Activated CD4-positive, alpha-beta T cell treated with anti-CD3 and anti-CD28 coated beads, Interleukin-2, amount 10 ng/mL, durations not matched to agents 24 days and 14 days (primary cell): Measurements from ENCODE around the gene TMEM132C. TPM values are rescaled to one million over a fixed set of nuclear protein-coding genes. Genes with fewer than 3 reads are reported as not detected.

Experiments used
- DNase-seq: peaks from one replicate; pipeline ENCODE4 v3.0.0; 2022
- H3K27ac Mint-ChIP-seq: one replicate; pipeline ENCODE4 v1.8.0; 2022; ENCODE audit warnings: mild to moderate bottlenecking, mixed read lengths
- H3K27me3 Mint-ChIP-seq: one replicate; pipeline ENCODE4 v1.8.0; 2022; ENCODE audit warnings: mixed read lengths
- H3K36me3 Mint-ChIP-seq: one replicate; pipeline ENCODE4 v1.8.0; 2022; ENCODE audit warnings: low read depth, mild to moderate bottlenecking, mixed read lengths
- H3K4me1 Mint-ChIP-seq: one replicate; pipeline ENCODE4 v1.8.0; 2021; ENCODE audit warnings: mixed read lengths
- H3K4me3 Mint-ChIP-seq: one replicate; pipeline ENCODE4 v1.8.0; 2022; ENCODE audit warnings: mild to moderate bottlenecking, moderate library complexity, mixed read lengths
- H3K9me3 Mint-ChIP-seq: one replicate; pipeline ENCODE4 v1.8.0; 2021; ENCODE audit warnings: mixed read lengths
- intact Hi-C: fragments of 100-400 bp; cut with micrococcal nuclease; formaldehyde crosslinking; loops from one replicate; pipeline ENCODE4 v1.15.1; 2023
- total RNA-seq: library from RNA; stranded (reverse); gene quantifications from 2 replicates; pipeline ENCODE4 v1.2.3, GENCODE V29; 2022

TMEM132C gene
- total RNA-seq, 1 donor from 2014 or later, result not detected

DNA sequence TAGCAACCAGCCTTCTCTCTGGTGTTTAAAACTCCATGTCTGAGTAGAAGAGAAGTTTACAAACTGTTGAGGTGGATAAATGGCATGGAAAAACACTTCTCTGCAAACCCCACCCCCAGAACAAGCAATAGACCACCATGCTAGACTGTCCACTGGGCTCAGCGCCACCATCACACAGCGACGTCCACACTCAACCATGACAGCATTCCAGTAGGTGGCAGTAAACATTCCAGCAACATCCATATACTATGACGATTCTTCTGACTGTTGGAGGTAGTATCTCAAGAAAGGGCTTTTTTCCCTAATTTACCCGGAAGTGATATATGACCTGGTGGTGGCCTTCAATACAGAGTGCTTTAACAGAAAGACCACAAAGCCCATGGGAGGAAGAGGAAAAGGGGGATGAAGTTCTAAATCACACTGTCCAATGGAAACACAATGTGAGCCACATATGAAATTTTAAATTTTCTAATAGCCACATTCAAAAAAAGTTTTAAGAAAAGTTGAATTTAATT is 404.6 kb downstream of the TMEM132C start:
- H3K36me3 Mint-ChIP-seq, result no peaks in the 10 kb centered on the region
- no peaks in the 10 kb centered on the region for H3K4me1 Mint-ChIP-seq
- DNase-seq, result no peak
- intact Hi-C loops, result no loop called here
- no peak overlapping the region for H3K27ac Mint-ChIP-seq
- no peak overlapping the region for H3K4me3 Mint-ChIP-seq
- H3K9me3 Mint-ChIP-seq, result peaks cover 4% of the 10 kb centered on the region
- H3K27me3 Mint-ChIP-seq, result no peaks in the 10 kb centered on the region

DNA sequence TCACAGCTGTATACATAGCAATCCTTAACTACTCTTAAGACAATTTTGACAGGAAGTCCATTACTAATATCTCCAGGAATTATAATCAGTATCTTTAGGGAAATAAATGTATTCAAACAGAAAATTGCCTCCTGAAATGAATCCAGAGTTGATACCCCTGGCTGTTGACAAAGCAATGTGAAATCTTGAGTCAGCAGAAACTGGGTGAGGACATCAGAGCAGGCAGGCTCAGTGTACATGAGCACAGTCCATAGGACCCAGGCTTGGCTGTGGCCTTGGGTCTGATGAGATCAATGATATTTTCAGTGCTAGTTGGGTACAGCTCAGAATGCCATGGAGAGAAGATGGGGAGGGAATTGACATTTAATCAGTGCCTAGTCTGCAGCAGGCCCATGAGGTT is 405.5 kb downstream of the TMEM132C start:
- no peak overlapping the region for H3K4me3 Mint-ChIP-seq
- no peaks in the 10 kb centered on the region for H3K4me1 Mint-ChIP-seq
- H3K27me3 Mint-ChIP-seq, result no peaks in the 10 kb centered on the region
- no peak overlapping the region for H3K27ac Mint-ChIP-seq
- intact Hi-C loops, result no loop called here
- DNase-seq, result no peak
- no peaks in the 10 kb centered on the region for H3K36me3 Mint-ChIP-seq
- peaks cover 4% of the 10 kb centered on the region for H3K9me3 Mint-ChIP-seq

DNA sequence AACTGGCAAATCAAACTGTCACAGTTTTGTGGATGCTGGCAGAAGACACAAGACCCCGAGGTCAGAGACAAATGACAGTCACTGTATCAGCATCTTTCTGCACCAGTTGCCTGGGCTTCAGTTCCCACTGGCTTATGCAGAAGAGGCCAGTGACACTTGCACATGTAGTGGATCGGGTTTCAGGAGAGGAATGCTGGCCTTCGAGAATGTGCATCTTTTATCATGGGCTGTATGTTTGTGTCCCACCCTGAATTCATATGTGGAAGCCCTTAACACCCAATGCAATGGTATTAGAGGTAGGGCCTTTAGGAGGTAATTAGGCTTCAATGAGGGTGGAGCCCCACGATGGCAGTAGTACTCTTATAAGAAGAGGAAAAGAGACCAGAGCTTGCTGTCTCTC is 405.9 kb downstream of the TMEM132C start:
- no peak overlapping the region for H3K4me3 Mint-ChIP-seq
- DNase-seq, result no peak
- no peaks in the 10 kb centered on the region for H3K4me1 Mint-ChIP-seq
- no peaks in the 10 kb centered on the region for H3K27me3 Mint-ChIP-seq
- no peaks in the 10 kb centered on the region for H3K36me3 Mint-ChIP-seq
- no peak overlapping the region for H3K27ac Mint-ChIP-seq
- intact Hi-C loops, result no loop called here
- H3K9me3 Mint-ChIP-seq, result peaks cover 4% of the 10 kb centered on the region

GRCh38 chr12:128675576-128675975 is 408.6 kb downstream of the TMEM132C start:
- DNase-seq, result no peak
- no peak overlapping the region for H3K27ac Mint-ChIP-seq
- H3K4me3 Mint-ChIP-seq, result no peak overlapping the region
- H3K27me3 Mint-ChIP-seq, result no peaks in the 10 kb centered on the region
- no peaks in the 10 kb centered on the region for H3K36me3 Mint-ChIP-seq
- no peaks in the 10 kb centered on the region for H3K4me1 Mint-ChIP-seq
- H3K9me3 Mint-ChIP-seq, result peaks cover 7% of the 10 kb centered on the region
- intact Hi-C loops, result no loop called here

DNA sequence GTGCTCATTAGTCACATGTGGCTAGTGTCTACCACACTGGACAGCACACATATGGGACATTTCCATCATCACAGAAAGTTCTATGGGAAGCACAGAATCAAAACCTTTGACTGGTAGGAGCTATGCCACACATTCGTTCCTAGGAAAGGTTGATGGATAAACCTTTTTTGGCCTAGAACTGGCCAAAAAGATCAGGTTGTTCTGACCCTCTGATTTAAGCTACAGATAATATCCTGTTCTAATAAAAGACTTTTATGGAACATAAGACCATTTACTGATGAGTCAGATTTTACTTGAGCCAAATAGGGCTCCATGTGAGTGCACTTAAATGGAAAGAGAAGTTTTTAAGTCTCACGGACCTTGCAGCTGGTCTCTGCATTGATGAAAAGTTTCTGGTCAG is 413.6 kb downstream of the TMEM132C start:
- H3K36me3 Mint-ChIP-seq, result no peaks in the 10 kb centered on the region
- intact Hi-C loops, result no loop called here
- H3K27ac Mint-ChIP-seq, result no peak overlapping the region
- peaks cover 3% of the 10 kb centered on the region for H3K9me3 Mint-ChIP-seq
- no peaks in the 10 kb centered on the region for H3K27me3 Mint-ChIP-seq
- no peak for DNase-seq
- H3K4me1 Mint-ChIP-seq, result no peaks in the 10 kb centered on the region
- no peak overlapping the region for H3K4me3 Mint-ChIP-seq

GRCh38 chr12:128682548-128683275 is 415.7 kb downstream of the TMEM132C start:
- Mint-ChIP-seq H3K27me3 (no peaks in the 10 kb centered on the region), H3K4me3 (no peak overlapping the region)
- intact Hi-C loops, result no loop called here

DNA sequence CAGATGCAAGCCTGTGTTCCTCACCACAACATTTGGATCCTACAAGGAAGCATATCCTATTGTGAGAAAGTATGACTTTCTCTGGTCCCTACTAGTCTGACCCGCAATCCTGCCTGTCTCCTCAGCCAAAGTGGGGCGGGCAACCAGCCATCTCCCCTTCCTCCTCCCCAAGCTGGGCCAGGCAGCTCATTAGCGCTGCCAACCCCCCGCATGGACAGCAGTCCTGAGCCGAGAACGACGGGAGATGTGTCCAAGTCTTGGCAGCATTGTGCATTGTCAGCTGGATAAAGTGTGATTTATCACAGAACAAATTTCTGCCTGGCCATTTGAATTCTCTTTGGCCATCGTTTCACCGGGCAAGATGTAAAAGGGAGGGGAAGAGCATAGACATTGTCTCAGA is 417.4 kb downstream of the TMEM132C start:
- Mint-ChIP-seq H3K4me3 (no peak overlapping the region), H3K36me3 (no peaks in the 10 kb centered on the region), H3K27ac (no peak overlapping the region), H3K9me3 (peaks cover 3% of the 10 kb centered on the region), H3K27me3 (no peaks in the 10 kb centered on the region), H3K4me1 (no peaks in the 10 kb centered on the region)
- DNase-seq, result no peak
- intact Hi-C loops, result no loop called here

More at GRCh38 chr12:128682548-128683275, 415.7 kb downstream of the TMEM132C start:
- no peak for DNase-seq
- no peaks in the 10 kb centered on the region for H3K4me1 Mint-ChIP-seq
- no peak overlapping the region for H3K27ac Mint-ChIP-seq
- H3K9me3 Mint-ChIP-seq, result peaks cover 3% of the 10 kb centered on the region
- no peaks in the 10 kb centered on the region for H3K36me3 Mint-ChIP-seq

- Mint-ChIP-seq H3K9me3 (no peaks in the 10 kb centered on the region), H3K4me1 (no peaks in the 10 kb centered on the region), H3K36me3 (no peaks in the 10 kb centered on the region), H3K4me3 (no peak overlapping the region), H3K27ac (no peak overlapping the region), H3K27me3 (no peaks in the 10 kb centered on the region)
- no peak for DNase-seq
- intact Hi-C loops, result no loop called here
Observed at GRCh38 chr12:128685903-128686475, 419.0 kb downstream of the TMEM132C start.

DNA sequence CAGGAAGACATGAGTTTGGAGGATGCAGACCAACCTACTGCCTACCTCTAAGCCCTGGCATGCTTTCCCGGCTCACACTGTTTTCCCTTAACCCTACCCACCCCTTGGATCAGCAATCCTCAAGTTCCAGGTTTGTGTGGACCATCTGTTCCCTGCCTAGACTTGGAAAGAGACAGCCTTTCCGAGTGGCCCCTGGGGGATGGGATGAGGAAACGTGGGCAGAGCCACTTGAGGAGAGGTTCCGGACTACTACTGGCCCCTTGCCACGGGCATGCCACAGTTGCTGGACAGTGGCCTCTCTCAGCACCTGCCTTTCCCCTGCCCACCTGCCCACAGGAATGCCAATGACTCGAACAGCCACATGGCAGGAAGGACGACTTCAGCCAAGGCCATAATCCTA is 420.9 kb downstream of the TMEM132C start:
- intact Hi-C loops, result no loop called here
- Mint-ChIP-seq H3K27ac (no peak overlapping the region), H3K9me3 (no peaks in the 10 kb centered on the region)

GRCh38 chr12:128690641-128691040 is 423.7 kb downstream of the TMEM132C start:
- H3K4me1 Mint-ChIP-seq, result no peaks in the 10 kb centered on the region
- no peak overlapping the region for H3K27ac Mint-ChIP-seq
- no peaks in the 10 kb centered on the region for H3K36me3 Mint-ChIP-seq
- no peak for DNase-seq
- H3K9me3 Mint-ChIP-seq, result no peaks in the 10 kb centered on the region
- no peaks in the 10 kb centered on the region for H3K27me3 Mint-ChIP-seq
- intact Hi-C loops, result no loop called here
- no peak overlapping the region for H3K4me3 Mint-ChIP-seq

More for the DNA sequence above, 420.9 kb downstream of the TMEM132C start:
- no peaks in the 10 kb centered on the region for H3K4me1 Mint-ChIP-seq
- H3K36me3 Mint-ChIP-seq, result no peaks in the 10 kb centered on the region
- no peak for DNase-seq
- no peak overlapping the region for H3K4me3 Mint-ChIP-seq
- H3K27me3 Mint-ChIP-seq, result no peaks in the 10 kb centered on the region

DNA sequence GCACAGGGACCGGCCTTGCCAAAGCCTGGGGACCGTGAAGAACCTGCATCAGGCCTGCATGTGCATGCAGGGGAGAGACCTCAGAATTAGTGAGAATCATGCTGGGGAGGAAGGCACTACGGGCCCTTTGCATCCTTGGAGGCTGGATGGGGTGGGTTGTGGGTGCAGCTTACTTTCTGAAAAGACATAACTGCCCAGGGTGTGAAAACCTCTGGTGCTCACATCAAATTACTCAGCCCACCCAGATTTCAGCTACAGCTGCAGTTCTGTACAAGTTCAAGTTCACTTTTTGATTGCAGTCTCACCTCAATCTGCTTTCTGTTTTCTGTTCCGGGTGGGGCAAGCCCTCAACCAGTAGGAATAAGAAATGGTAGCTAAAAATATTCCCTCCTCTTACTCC is 426.1 kb downstream of the TMEM132C start:
- intact Hi-C loops, result no loop called here
- no peaks in the 10 kb centered on the region for H3K27me3 Mint-ChIP-seq
- no peak overlapping the region for H3K4me3 Mint-ChIP-seq
- H3K4me1 Mint-ChIP-seq, result no peaks in the 10 kb centered on the region
- peaks cover 4% of the 10 kb centered on the region for H3K9me3 Mint-ChIP-seq
- DNase-seq, result no peak
- no peaks in the 10 kb centered on the region for H3K36me3 Mint-ChIP-seq
- no peak overlapping the region for H3K27ac Mint-ChIP-seq

DNA sequence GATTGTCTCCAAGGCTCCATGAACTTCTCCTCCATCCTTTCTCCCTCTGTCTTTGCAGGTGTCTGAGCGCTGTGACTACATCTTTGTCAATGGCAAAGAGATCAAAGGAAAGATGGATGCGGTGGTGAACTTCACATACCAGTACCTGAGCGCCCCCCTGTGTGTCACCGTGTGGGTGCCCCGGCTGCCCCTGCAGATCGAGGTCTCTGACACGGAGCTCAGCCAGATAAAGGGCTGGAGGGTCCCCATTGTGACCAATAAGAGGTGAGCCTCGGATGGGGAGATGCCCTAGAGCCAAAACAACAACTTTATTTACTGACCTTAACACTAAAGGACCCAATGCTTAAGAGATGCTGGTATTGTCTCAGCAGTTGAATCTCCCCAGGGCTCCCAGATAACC is 426.8 kb downstream of the TMEM132C start:
- no peaks in the 10 kb centered on the region for H3K4me1 Mint-ChIP-seq
- no peaks in the 10 kb centered on the region for H3K36me3 Mint-ChIP-seq
- H3K27ac Mint-ChIP-seq, result no peak overlapping the region
- no peak for DNase-seq
- intact Hi-C loops, result no loop called here
- peaks cover 4% of the 10 kb centered on the region for H3K9me3 Mint-ChIP-seq
- H3K27me3 Mint-ChIP-seq, result no peaks in the 10 kb centered on the region
- no peak overlapping the region for H3K4me3 Mint-ChIP-seq

DNA sequence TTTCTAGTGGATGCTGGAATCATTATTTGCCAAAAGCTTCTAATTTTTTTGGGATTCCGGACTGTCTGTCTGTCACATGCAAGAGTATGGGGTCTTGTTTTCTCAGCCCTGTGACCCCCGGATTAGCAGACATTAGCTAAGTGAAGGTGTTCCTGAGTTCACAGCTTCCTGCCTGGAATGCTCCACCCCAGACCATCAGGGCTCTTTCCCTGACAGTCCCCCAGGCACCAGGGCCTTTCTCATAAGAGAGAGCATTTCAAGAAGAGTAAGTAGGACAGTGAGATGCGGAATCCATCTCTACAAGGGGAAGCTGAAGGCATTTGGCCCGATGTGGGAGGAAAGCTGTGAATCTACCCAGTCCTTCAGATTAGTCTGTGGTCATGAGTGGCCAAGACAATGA is 427.5 kb downstream of the TMEM132C start:
- Mint-ChIP-seq H3K27me3 (no peaks in the 10 kb centered on the region), H3K9me3 (peaks cover 4% of the 10 kb centered on the region), H3K27ac (no peak overlapping the region), H3K4me3 (no peak overlapping the region), H3K36me3 (no peaks in the 10 kb centered on the region), H3K4me1 (no peaks in the 10 kb centered on the region)
- no peak for DNase-seq
- intact Hi-C loops, result no loop called here

DNA sequence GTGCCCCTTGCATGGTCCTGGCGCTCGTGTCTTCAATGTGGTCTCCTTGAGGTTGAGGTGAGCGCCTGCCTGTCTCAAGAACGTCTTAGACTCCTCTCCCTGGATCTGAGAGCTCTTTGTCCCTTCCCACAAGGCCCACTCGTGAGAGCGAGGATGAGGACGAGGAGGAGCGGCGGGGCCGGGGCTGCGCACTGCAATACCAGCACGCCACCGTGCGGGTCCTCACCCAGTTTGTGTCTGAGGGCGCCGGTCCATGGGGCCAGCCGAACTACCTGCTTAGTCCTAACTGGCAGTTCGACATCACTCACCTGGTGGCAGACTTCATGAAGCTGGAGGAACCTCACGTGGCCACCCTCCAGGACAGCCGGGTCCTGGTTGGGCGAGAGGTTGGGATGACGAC is 428.7 kb downstream of the TMEM132C start:
- Mint-ChIP-seq H3K4me1 (no peaks in the 10 kb centered on the region), H3K4me3 (no peak overlapping the region), H3K27ac (no peak overlapping the region), H3K36me3 (no peaks in the 10 kb centered on the region), H3K9me3 (peaks cover 4% of the 10 kb centered on the region), H3K27me3 (no peaks in the 10 kb centered on the region)
- no peak for DNase-seq
- intact Hi-C loops, result no loop called here
